ENCODE measurements around the gene CDH4. TPM values are rescaled to one million over a fixed set of nuclear protein-coding genes. Genes with fewer than 3 reads are reported as not detected.

The CDH4 gene
- total RNA-seq, 1 experiment from 2014 or later, result 3.8 TPM

GRCh38 chr20:61487997-61488371 lies 235.9 kb downstream of the CDH4 start:
- DNase-seq (ENCODE audit: low read depth), result no peak

GRCh38 chr20:61490721-61491120 lies 238.7 kb downstream of the CDH4 start:
- no peak for DNase-seq (ENCODE audit: low read depth)

GRCh38 chr20:61492065-61492464 lies 240.0 kb downstream of the CDH4 start:
- DNase-seq (ENCODE audit: low read depth), result no peak

GRCh38 chr20:61493798-61494305 lies 241.8 kb downstream of the CDH4 start:
- no peak for DNase-seq (ENCODE audit: low read depth)

GRCh38 chr20:61494763-61495575 lies 242.9 kb downstream of the CDH4 start:
- DNase-seq (ENCODE audit: low read depth), result no peak

- no peak for DNase-seq (ENCODE audit: low read depth)
Measured at GRCh38 chr20:61497029-61497627, 245.1 kb downstream of the CDH4 start.

- DNase-seq (ENCODE audit: low read depth), result peak; percentile 81
Measured at GRCh38 chr20:61499859-61500554, 247.9 kb downstream of the CDH4 start.

- DNase-seq (ENCODE audit: low read depth), result peak; percentile 72
Measured at GRCh38 chr20:61500791-61501321, 248.8 kb downstream of the CDH4 start.

- peak; percentile 36 for DNase-seq (ENCODE audit: low read depth)
Measured at GRCh38 chr20:61502433-61502832, 250.4 kb downstream of the CDH4 start.

- DNase-seq (ENCODE audit: low read depth), result no peak
Measured at GRCh38 chr20:61503106-61503505, 251.0 kb downstream of the CDH4 start.

- no peak for DNase-seq (ENCODE audit: low read depth)
Measured at GRCh38 chr20:61505508-61505907, 253.4 kb downstream of the CDH4 start.

- DNase-seq (ENCODE audit: low read depth), result no peak
Measured at GRCh38 chr20:61507778-61508177, 255.7 kb downstream of the CDH4 start.

- no peak for DNase-seq (ENCODE audit: low read depth)
Measured at GRCh38 chr20:61508301-61509096, 256.4 kb downstream of the CDH4 start.

- no peak for DNase-seq (ENCODE audit: low read depth)
Measured at GRCh38 chr20:61510778-61511330, 258.8 kb downstream of the CDH4 start.

- no peak for DNase-seq (ENCODE audit: low read depth)
Measured at GRCh38 chr20:61512475-61512874, 260.4 kb downstream of the CDH4 start.

GRCh38 chr20:61513124-61514017 lies 261.3 kb downstream of the CDH4 start:
- DNase-seq (ENCODE audit: low read depth), result no peak

- peak; percentile 40 for DNase-seq (ENCODE audit: low read depth)
Measured at GRCh38 chr20:61514018-61514365, 261.9 kb downstream of the CDH4 start.

- DNase-seq (ENCODE audit: low read depth), result peak; percentile 32
Measured at GRCh38 chr20:61514396-61514795, 262.3 kb downstream of the CDH4 start.

- DNase-seq (ENCODE audit: low read depth), result no peak
Measured at GRCh38 chr20:61514805-61515505, 262.9 kb downstream of the CDH4 start.

- no peak for DNase-seq (ENCODE audit: low read depth)
Measured at GRCh38 chr20:61515922-61516321, 263.9 kb downstream of the CDH4 start.

Data from Daoy (cell line).